Measurements from ENCODE around the gene PSME1.

Gene PSME1

GRCh38 chr14:24177041-24177825 lies 41.2 kb downstream of the PSME1 start:
- no peak for DNase-seq

GRCh38 chr14:24177891-24178290 lies 41.9 kb downstream of the PSME1 start:
- DNase-seq = no peak

- no peak for DNase-seq
Measured at GRCh38 chr14:24178399-24179178, 42.6 kb downstream of the PSME1 start.

- no peak for DNase-seq
Measured at GRCh38 chr14:24179294-24179960, 43.4 kb downstream of the PSME1 start.

- no peak for DNase-seq
Measured at GRCh38 chr14:24179961-24180796, 44.2 kb downstream of the PSME1 start.

- DNase-seq = no peak
Measured at GRCh38 chr14:24181371-24182077, 45.5 kb downstream of the PSME1 start.

- DNase-seq = no peak
Measured at GRCh38 chr14:24182110-24182882, 46.3 kb downstream of the PSME1 start.

GRCh38 chr14:24183014-24183481 lies 47.1 kb downstream of the PSME1 start:
- DNase-seq = no peak

- DNase-seq = no peak
Measured at GRCh38 chr14:24184104-24184970, 48.3 kb downstream of the PSME1 start.

GRCh38 chr14:24185026-24185425 lies 49.0 kb downstream of the PSME1 start:
- no peak for DNase-seq

- no peak for DNase-seq
Measured at GRCh38 chr14:24185741-24186140, 49.7 kb downstream of the PSME1 start.

GRCh38 chr14:24186831-24187538 lies 51.0 kb downstream of the PSME1 start:
- DNase-seq = no peak

GRCh38 chr14:24187539-24187915 lies 51.5 kb downstream of the PSME1 start:
- no peak for DNase-seq
